Smooth muscle cell (in vitro differentiated cells): ENCODE measurements around the gene HIPK1. TPM values are rescaled to one million over a fixed set of nuclear protein-coding genes. Genes with fewer than 3 reads are reported as not detected.
A peak's percentile ranks its signal among the peaks of the same experiment; 100 is the strongest.

ENCODE experiments used
- DNase-seq: peaks from one replicate; lab custom pipeline; 2025; ENCODE audit not compliant: unreplicated experiment; lab: John Stamatoyannopoulos, UW
- H2AFZ ChIP-seq: fragments of 200-600 bp; sonication (generic); 2 replicates; pipeline ENCODE4 v1.6.0; 2016; ENCODE audit warnings: antibody characterized with exemption, low read depth, mild to moderate bottlenecking
- H3F3A ChIP-seq: fragments of 200-600 bp; sonication (generic); 2 replicates; pipeline ENCODE4 v1.6.0; 2017; ENCODE audit warnings: antibody characterized with exemption, low read depth
- H3K27ac ChIP-seq: fragments of 200-600 bp; sonication (generic); 2 replicates; pipeline ENCODE4 v1.5.1; 2016; ENCODE audit warnings: low read depth, mild to moderate bottlenecking
- H3K27me3 ChIP-seq: fragments of 200-600 bp; sonication (generic); 2 replicates; pipeline ENCODE4 v1.6.1; 2016; ENCODE audit warnings: low read depth, mild to moderate bottlenecking
- H3K36me3 ChIP-seq: fragments of 200-600 bp; sonication (generic); 2 replicates; pipeline ENCODE4 v1.5.1; 2016; ENCODE audit warnings: low read depth
- H3K4me1 ChIP-seq: fragments of 200-600 bp; sonication (generic); 2 replicates; pipeline ENCODE4 v1.5.1; 2016; ENCODE audit warnings: low read depth
- H3K4me2 ChIP-seq: fragments of 200-600 bp; sonication (generic); 2 replicates; pipeline ENCODE4 v1.6.0; 2016; ENCODE audit warnings: mild to moderate bottlenecking
- H3K4me3 ChIP-seq: fragments of 200-600 bp; sonication (generic); 2 replicates; pipeline ENCODE4 v1.5.1; 2016; ENCODE audit warnings: mild to moderate bottlenecking
- H3K79me2 ChIP-seq: fragments of 200-600 bp; sonication (generic); 2 replicates; pipeline ENCODE4 v1.6.0; 2016; ENCODE audit warnings: low read depth, mild to moderate bottlenecking
- H3K9ac ChIP-seq: fragments of 200-600 bp; sonication (generic); 2 replicates; pipeline ENCODE4 v1.6.0; 2016; ENCODE audit warnings: low read depth
- H3K9me3 ChIP-seq: fragments of 200-600 bp; sonication (generic); replicated peaks from 2 replicates; pipeline ENCODE4 v1.5.1; 2016; ENCODE audit warnings: low read depth
- H4K20me1 ChIP-seq: fragments of 200-600 bp; sonication (generic); 2 replicates; pipeline ENCODE4 v1.6.0; 2016; ENCODE audit warnings: low read depth
- WGBS: methylation state at CpG from one replicate; pipeline ENCODE4 v1.1.7; 2016; ENCODE audit warnings: low lambda C conversion rate; 5-methylcytosine and 5-hydroxymethylcytosine counted together
- polyA plus RNA-seq: library from polyadenylated mRNA; unstranded; fragments of >200 nt; fragmentation: Nextera tagmentation; extraction: Ambion mirVana; gene quantifications from 2 replicates; pipeline ENCODE4 v1.2.1, GENCODE V29; 2016
- total RNA-seq: library from RNA; depleted of rRNA; stranded (reverse); fragments of >200 nt; gene quantifications from 2 replicates; pipeline ENCODE4 v1.2.3, GENCODE V29; 2014
- TF ChIP-seq, protein P1 (sequence below): fragments of 200-600 bp; sonication (generic); IDR thresholded peaks from 2 replicates; pipeline ENCODE4 v1.5.1; 2017; ENCODE audit warnings: borderline replicate concordance, mild to moderate bottlenecking, antibody characterized with exemption; ENCODE audit not compliant: insufficient read depth, poor library complexity, severe bottlenecking

The HIPK1 gene
- total and polyA plus RNA-seq, 2 experiments from 2014 or later = 12.0 to 34.2 TPM

DNA sequence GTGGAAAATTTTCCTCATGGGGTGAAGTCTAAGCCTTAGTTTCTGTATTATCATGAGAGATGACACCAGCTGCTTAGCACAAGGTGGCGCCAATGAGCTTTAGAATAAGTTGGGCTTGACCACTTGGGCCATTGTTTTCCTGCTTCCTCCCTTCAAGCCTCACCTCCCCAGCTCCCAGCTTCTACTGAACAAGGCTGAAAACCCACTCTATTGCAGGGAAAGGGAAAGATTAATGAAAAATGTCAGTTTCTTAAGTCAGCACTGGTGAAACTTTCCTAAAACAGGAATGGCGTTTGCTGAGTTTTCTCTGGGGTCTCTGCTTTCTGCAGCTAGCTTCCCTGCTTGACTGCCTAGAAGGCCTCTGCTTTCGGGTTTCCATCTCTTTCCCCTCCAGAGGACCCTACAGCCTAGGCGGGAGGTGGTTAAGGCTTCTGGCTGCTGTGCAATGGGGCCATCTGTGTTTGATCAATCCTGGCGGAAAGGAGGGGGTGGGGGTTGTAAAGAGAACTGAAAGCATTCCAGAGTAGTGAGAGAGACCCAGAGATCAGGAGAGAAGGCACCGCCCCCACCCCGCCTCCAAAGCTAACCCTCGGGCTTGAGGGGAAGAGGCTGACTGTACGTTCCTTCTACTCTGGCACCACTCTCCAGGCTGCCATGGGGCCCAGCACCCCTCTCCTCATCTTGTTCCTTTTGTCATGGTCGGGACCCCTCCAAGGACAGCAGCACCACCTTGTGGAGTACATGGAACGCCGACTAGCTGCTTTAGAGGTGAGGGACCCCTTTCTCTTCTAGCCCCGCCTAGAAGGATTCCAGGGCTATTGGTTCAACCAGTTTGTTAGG, 50.0 kb downstream of the HIPK1 start, which contains the start of gene OLFML3:
TSS of gene OLFML3 (plus strand) at position 612 of the 840 bp plus-strand sequence. CDS start at position 655, 43 bp downstream.
- peak; percentile 80 for DNase-seq
- Histone ChIP-seq H4K20me1 (peaks cover 13% of the 10 kb centered on the region), H3K4me1 (peaks cover 78% of the 10 kb centered on the region), H3K9me3 (no peaks in the 10 kb centered on the region), H3K27me3 (no peaks in the 10 kb centered on the region), H2AFZ (peak within 1 kb of the TSS; percentile 6), H3K9ac (peak within 1 kb of the TSS; percentile 73), H3K27ac (peak within 1 kb of the TSS; percentile 93), H3K79me2 (peaks cover 15% of the 10 kb centered on the region), H3K4me3 (peak within 1 kb of the TSS; percentile 53), H3K4me2 (peak within 1 kb of the TSS; percentile 88), H3K36me3 (no peaks in the 10 kb centered on the region), H3F3A (peaks cover 30% of the 10 kb centered on the region)
- TF ChIP-seq, protein P1, sequence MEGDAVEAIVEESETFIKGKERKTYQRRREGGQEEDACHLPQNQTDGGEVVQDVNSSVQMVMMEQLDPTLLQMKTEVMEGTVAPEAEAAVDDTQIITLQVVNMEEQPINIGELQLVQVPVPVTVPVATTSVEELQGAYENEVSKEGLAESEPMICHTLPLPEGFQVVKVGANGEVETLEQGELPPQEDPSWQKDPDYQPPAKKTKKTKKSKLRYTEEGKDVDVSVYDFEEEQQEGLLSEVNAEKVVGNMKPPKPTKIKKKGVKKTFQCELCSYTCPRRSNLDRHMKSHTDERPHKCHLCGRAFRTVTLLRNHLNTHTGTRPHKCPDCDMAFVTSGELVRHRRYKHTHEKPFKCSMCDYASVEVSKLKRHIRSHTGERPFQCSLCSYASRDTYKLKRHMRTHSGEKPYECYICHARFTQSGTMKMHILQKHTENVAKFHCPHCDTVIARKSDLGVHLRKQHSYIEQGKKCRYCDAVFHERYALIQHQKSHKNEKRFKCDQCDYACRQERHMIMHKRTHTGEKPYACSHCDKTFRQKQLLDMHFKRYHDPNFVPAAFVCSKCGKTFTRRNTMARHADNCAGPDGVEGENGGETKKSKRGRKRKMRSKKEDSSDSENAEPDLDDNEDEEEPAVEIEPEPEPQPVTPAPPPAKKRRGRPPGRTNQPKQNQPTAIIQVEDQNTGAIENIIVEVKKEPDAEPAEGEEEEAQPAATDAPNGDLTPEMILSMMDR = peak; percentile 77
- 4% methylated on average over 13 of the region's 13 CpGs for WGBS

DNA sequence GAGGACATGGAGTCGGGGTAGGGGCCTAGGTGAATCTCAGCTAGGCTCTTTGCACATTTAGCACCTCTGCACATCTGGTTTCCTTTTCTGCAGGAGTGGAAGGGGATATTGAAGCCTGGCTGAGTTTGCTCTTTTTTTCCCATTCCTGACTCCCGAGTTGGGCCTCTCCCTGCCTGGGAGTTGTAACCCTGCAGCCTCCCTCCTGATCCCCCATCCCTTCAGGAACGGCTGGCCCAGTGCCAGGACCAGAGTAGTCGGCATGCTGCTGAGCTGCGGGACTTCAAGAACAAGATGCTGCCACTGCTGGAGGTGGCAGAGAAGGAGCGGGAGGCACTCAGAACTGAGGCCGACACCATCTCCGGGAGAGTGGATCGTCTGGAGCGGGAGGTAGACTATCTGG, 51.0 kb downstream of the HIPK1 start:
- H3K36me3 ChIP-seq = no peaks in the 10 kb centered on the region
- peak overlapping the region; percentile 73 for H3K9ac ChIP-seq
- H4K20me1 ChIP-seq = peaks cover 10% of the 10 kb centered on the region
- peak overlapping the region; percentile 93 for H3K27ac ChIP-seq
- H3K9me3 ChIP-seq = no peaks in the 10 kb centered on the region
- H2AFZ ChIP-seq = peak overlapping the region; percentile 6
- H3K4me2 ChIP-seq = peak overlapping the region; percentile 88
- H3K79me2 ChIP-seq = peaks cover 15% of the 10 kb centered on the region
- TF ChIP-seq, protein P1 = no peak
- H3F3A ChIP-seq = peaks cover 30% of the 10 kb centered on the region
- peaks cover 78% of the 10 kb centered on the region for H3K4me1 ChIP-seq
- 40% methylated on average over 10 of the region's 10 CpGs for WGBS
- peak; percentile 48 for DNase-seq
- H3K4me3 ChIP-seq = peak overlapping the region; percentile 53
- H3K27me3 ChIP-seq = no peaks in the 10 kb centered on the region

DNA sequence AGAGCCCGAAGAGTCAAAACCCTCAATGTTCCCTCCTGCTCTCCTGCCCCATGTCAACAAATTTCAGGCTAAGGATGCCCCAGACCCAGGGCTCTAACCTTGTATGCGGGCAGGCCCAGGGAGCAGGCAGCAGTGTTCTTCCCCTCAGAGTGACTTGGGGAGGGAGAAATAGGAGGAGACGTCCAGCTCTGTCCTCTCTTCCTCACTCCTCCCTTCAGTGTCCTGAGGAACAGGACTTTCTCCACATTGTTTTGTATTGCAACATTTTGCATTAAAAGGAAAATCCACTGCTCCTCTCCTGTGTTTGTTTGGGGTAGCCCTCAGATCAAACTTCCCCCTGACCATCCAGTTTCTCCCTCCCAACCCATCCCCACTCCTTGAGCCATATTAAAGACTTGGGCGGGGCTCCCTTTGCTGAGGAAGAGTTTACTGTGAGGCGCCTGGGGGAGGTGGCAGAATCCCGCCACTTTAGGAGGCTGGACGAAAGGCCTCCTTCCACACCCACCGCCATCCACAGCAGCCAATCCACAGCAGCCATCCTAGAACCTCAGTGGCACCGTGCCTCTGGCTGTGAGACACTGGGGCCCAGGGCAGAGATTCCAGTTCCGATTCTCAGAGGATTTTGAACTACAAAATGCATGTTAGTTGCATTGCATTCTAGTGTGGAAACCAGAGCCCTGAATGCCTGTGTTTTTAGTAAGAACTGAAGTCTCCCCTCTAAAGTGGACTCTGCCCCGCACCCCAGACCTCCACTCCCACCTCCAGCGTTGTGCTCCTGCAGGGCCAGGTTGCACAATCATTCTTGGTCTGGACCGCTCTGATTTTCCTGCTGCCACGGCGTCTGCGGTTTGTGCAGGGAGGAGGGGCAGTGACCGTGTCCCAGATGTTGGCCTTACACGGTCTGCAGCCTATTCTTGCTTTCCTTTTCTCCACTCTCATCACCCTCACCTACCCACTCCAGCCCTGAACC, 53.1 kb downstream of the HIPK1 start:
- peak overlapping the region; percentile 93 for H3K27ac ChIP-seq
- WGBS = 13% methylated on average over 18 of the region's 18 CpGs
- H2AFZ ChIP-seq = no peak overlapping the region
- H4K20me1 ChIP-seq = no peaks in the 10 kb centered on the region
- H3K9me3 ChIP-seq = no peaks in the 10 kb centered on the region
- H3K4me3 ChIP-seq = peak overlapping the region; percentile 36
- H3K27me3 ChIP-seq = no peaks in the 10 kb centered on the region
- DNase-seq = no peak
- H3K4me1 ChIP-seq = peaks cover 57% of the 10 kb centered on the region
- H3K79me2 ChIP-seq = peaks cover 15% of the 10 kb centered on the region
- peak overlapping the region; percentile 42 for H3K9ac ChIP-seq
- H3F3A ChIP-seq = peaks cover 24% of the 10 kb centered on the region
- TF ChIP-seq, protein P1 = no peak
- no peaks in the 10 kb centered on the region for H3K36me3 ChIP-seq
- peak overlapping the region; percentile 88 for H3K4me2 ChIP-seq
